Epidermal melanocyte (primary cell): ENCODE data around the gene FEZ2.

Experiments
- DNase-seq: peaks from one replicate; pipeline ENCODE4 v3.0.0; 2011; ENCODE audit warnings: low spot score; ENCODE audit not compliant: insufficient read length

The FEZ2 gene

GRCh38 chr2:36534275-36534799 lies 63.6 kb downstream of the FEZ2 start:
- no peak for DNase-seq

- DNase-seq = no peak
Measured at GRCh38 chr2:36530983-36531354, 67.0 kb downstream of the FEZ2 start.

GRCh38 chr2:36530178-36530982 lies 67.6 kb downstream of the FEZ2 start:
- no peak for DNase-seq

GRCh38 chr2:36528766-36529392 lies 69.1 kb downstream of the FEZ2 start:
- DNase-seq = no peak

GRCh38 chr2:36528274-36528673 lies 69.7 kb downstream of the FEZ2 start:
- DNase-seq = no peak

GRCh38 chr2:36526226-36526625 lies 71.7 kb downstream of the FEZ2 start:
- no peak for DNase-seq

- no peak for DNase-seq
Measured at GRCh38 chr2:36525245-36525644, 72.7 kb downstream of the FEZ2 start.

- no peak for DNase-seq
Measured at GRCh38 chr2:36523153-36523552, 74.8 kb downstream of the FEZ2 start.

- no peak for DNase-seq
Measured at GRCh38 chr2:36520431-36520830, 77.5 kb downstream of the FEZ2 start.

- DNase-seq = no peak
Measured at GRCh38 chr2:36516136-36516870, 81.7 kb downstream of the FEZ2 start.

- no peak for DNase-seq
Measured at GRCh38 chr2:36515538-36515937, 82.4 kb downstream of the FEZ2 start.

GRCh38 chr2:36513661-36514060 lies 84.3 kb downstream of the FEZ2 start:
- no peak for DNase-seq

- peak; percentile 69 for DNase-seq
Measured at GRCh38 chr2:36512705-36513104, 85.3 kb downstream of the FEZ2 start.

- no peak for DNase-seq
Measured at GRCh38 chr2:36511858-36512603, 85.9 kb downstream of the FEZ2 start.

- no peak for DNase-seq
Measured at GRCh38 chr2:36509075-36509474, 88.9 kb downstream of the FEZ2 start.

- peak; percentile 53 for DNase-seq
Measured at GRCh38 chr2:36507408-36507812, 90.6 kb downstream of the FEZ2 start.
